Measurements from ENCODE around the gene TPK1. TPM values are rescaled to one million over a fixed set of nuclear protein-coding genes. Genes with fewer than 3 reads are reported as not detected.

The TPK1 gene
- total and polyA plus RNA-seq, 2 of the 13 experiments (the other 11 are each of a cell fraction or from before 2014, with no cell fraction given): 1.0 to 1.2 TPM

GRCh38 chr7:144503215-144503614, 332.6 kb downstream of the TPK1 start (continued):
- TF ChIP-seq ZXDC (CRISPR knock-in tag; IDR thresholded peaks at IDR 0.05) (no peak), RNF2 (conservative IDR thresholded peaks at IDR 0.05; ENCODE audit: low read depth) (no peak)

DNA sequence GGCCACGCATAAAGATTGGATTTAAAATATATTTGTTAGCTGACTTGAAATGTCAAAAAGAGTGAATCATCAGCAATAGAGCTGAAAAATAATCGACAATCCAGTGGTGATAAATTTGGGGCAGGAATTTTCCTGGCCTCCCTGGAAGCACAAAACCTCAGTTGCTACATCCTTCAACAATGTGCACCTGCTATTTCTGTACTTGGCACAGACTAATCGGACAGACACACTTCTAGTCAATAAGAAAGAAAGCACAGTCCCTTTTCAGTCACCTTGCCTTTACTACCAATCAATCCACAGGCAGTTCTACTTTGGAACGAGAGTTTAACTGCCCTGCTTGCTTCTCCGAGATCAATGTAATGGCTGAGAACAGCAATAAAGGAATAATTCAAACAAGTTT, 335.6 kb downstream of the TPK1 start:
- Histone ChIP-seq H3K9me3 (ENCODE audit: low read length) (no peaks in the 10 kb centered on the region), H3K36me3 (replicated peaks in 1 of 2; ENCODE audit: control insufficient read depth in 1 of 2, insufficient read depth in 2 of 2, low read length in 2 of 2) (no peaks in the 10 kb centered on the region), H2AFZ (ENCODE audit: low read length) (no peak overlapping the region), H3K27me3 (ENCODE audit: control insufficient read depth in 1 of 2, insufficient read depth in 2 of 2, low read length in 2 of 2) (no peaks in the 10 kb centered on the region), H3K9ac (ENCODE audit: insufficient read depth, low read depth, low read length) (no peak overlapping the region), H3K4me3 (replicated peaks in 1 of 3; ENCODE audit: insufficient read depth in 1 of 3, low read depth in 2 of 3, low read length in 3 of 3) (no peak overlapping the region), H3K27ac (ENCODE audit: extremely low read length, insufficient read depth, low read length) (no peak overlapping the region), H3K4me1 (ENCODE audit: insufficient read depth, low read length) (no peaks in the 10 kb centered on the region), H3K79me2 (ENCODE audit: insufficient read depth, low read length) (no peaks in the 10 kb centered on the region), H4K20me1 (ENCODE audit: insufficient read depth, low read length) (no peaks in the 10 kb centered on the region), H3K4me2 (ENCODE audit: low read depth, low read length) (no peak overlapping the region)
- intact Hi-C loops (cut with micrococcal nuclease; ENCODE audit: unreplicated experiment): no loop called here
- WGBS (ENCODE audit: low lambda C conversion rate): under 1% methylated on average over 5 of the region's 5 CpGs
- DNase-seq (ENCODE audit: low spot score) (no peak), ATAC-seq (no peak), FAIRE-seq (no peak)
- BruUV-seq (replicated peaks): no TSS peak
- POLR2A ChIA-PET: no interaction called here
- no peak for TF ChIP-seq MED8 (CRISPR knock-in tag; IDR thresholded peaks at IDR 0.05; ENCODE audit: insufficient replicate concordance)
- TF ChIP-seq KDM5B (CRISPR knock-in tag; IDR thresholded peaks at IDR 0.05; ENCODE audit: borderline replicate concordance): no peak
- no peak for TF ChIP-seq MLX (CRISPR knock-in tag; IDR thresholded peaks at IDR 0.05)
- TF ChIP-seq ZNF205 (CRISPR knock-in tag; IDR thresholded peaks at IDR 0.05): no peak
- no peak for TF ChIP-seq FOXP4 (CRISPR knock-in tag; IDR thresholded peaks at IDR 0.05)
- TF ChIP-seq ZNF331 (CRISPR knock-in tag; IDR thresholded peaks at IDR 0.05): no peak
- TF ChIP-seq, protein P1, sequence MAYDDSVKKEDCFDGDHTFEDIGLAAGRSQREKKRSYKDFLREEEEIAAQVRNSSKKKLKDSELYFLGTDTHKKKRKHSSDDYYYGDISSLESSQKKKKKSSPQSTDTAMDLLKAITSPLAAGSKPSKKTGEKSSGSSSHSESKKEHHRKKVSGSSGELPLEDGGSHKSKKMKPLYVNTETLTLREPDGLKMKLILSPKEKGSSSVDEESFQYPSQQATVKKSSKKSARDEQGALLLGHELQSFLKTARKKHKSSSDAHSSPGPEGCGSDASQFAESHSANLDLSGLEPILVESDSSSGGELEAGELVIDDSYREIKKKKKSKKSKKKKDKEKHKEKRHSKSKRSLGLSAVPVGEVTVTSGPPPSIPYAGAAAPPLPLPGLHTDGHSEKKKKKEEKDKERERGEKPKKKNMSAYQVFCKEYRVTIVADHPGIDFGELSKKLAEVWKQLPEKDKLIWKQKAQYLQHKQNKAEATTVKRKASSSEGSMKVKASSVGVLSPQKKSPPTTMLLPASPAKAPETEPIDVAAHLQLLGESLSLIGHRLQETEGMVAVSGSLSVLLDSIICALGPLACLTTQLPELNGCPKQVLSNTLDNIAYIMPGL (CRISPR knock-in tag; IDR thresholded peaks at IDR 0.05; ENCODE audit: borderline replicate concordance in 1 of 2, low read depth in 1 of 2): no peak
- TF ChIP-seq CHD2 (IDR thresholded peaks at IDR 0.05; ENCODE audit: low read depth, low read length): no peak
- no peak for TF ChIP-seq ZNF749 (CRISPR knock-in tag; IDR thresholded peaks at IDR 0.05; ENCODE audit: borderline replicate concordance)
- TF ChIP-seq ZNF766 (CRISPR knock-in tag; IDR thresholded peaks at IDR 0.05; ENCODE audit: borderline replicate concordance): no peak
- CTCF ChIA-PET (ENCODE audit: low intra/inter-chr PET ratio, low total read pairs): no interaction called here
- in situ Hi-C loops (cut with HindIII; ENCODE audit: extremely low pct_ligation_motif_present, low pct_unique_long_range_greater_than_20kb): no loop called here

All from HepG2 (cell line).